Aorta (tissue), 5 donors: ENCODE results near the gene KLHL29. TPM values are rescaled to one million over a fixed set of nuclear protein-coding genes. Genes with fewer than 3 reads are reported as not detected.
A peak's percentile ranks its signal among the peaks of the same experiment; 100 is the strongest.

Source experiments
- ATAC-seq: fragments of 200-7000 bp; cut with Tn5 transposase; one replicate; pipeline ENCODE4 v1.9.1; 2022; ENCODE audit warnings: moderate library complexity; ENCODE audit not compliant: low FRiP score
- DNase-seq, 2 donors: peaks; one replicate each; pipeline ENCODE4 v3.0.0-alpha.2; 2020
- H3K27ac ChIP-seq, 2 donors: one replicate each; pipeline ENCODE4 v1.5.1; 2013; ENCODE audit warnings: low read length in 2 of 2, mild to moderate bottlenecking in 2 of 2, moderate library complexity in 2 of 2, control low read depth in 1 of 2, inconsistent platforms in 1 of 2, low read depth in 1 of 2
- H3K27me3 ChIP-seq, 2 donors: one replicate each; pipeline ENCODE4 v1.6.1; 2013; ENCODE audit warnings: control low read depth in 1 of 2, low read length in 1 of 2, mild to moderate bottlenecking in 1 of 2, moderate library complexity in 1 of 2; ENCODE audit not compliant: insufficient read depth in 2 of 2, control insufficient read depth in 1 of 2
- H3K36me3 ChIP-seq, 2 donors: one replicate each; pipeline ENCODE4 v1.6.1; 2013; ENCODE audit warnings: control low read depth in 1 of 2, low read length in 1 of 2, mild to moderate bottlenecking in 1 of 2; ENCODE audit not compliant: insufficient read depth in 2 of 2, control insufficient read depth in 1 of 2
- H3K4me1 ChIP-seq, 2 donors: one replicate each; pipeline ENCODE4 v1.6.1; 2013; ENCODE audit warnings: low read length in 2 of 2, control low read depth in 1 of 2, mild to moderate bottlenecking in 1 of 2, moderate library complexity in 1 of 2; ENCODE audit not compliant: insufficient read depth in 2 of 2, control insufficient read depth in 1 of 2
- H3K4me3 ChIP-seq, 2 donors: one replicate each; pipeline ENCODE4 v1.5.1; 2013; ENCODE audit warnings: low read length in 2 of 2, control low read depth in 1 of 2, mild to moderate bottlenecking in 1 of 2
- H3K9me3 ChIP-seq: one replicate; pipeline ENCODE4 v1.6.1; 2013; ENCODE audit warnings: mild to moderate bottlenecking, low read length; ENCODE audit not compliant: control insufficient read depth
- WGBS, 2 donors: extraction: QIAGEN DNeasy Blood & Tissue Kit; methylation state at CpG; one replicate each; pipeline ENCODE4 v1.1.7; 2013; 5-methylcytosine and 5-hydroxymethylcytosine counted together
- intact Hi-C, 2 donors: fragments of 100-400 bp; cut with DNase I; formaldehyde crosslinking; loops; one replicate each; pipeline versions ENCODE4 v1.14.2 to v1.15.0; 2022
- polyA plus RNA-seq, 2 donors: library from polyadenylated mRNA; stranded (reverse); fragments of 200-250 nt; gene quantifications; one replicate each; pipeline ENCODE4 v1.2.3, GENCODE V29; 2013
- total RNA-seq, 2 donors: library from RNA; stranded (reverse); fragmentation: NEBNext Ultra II Directional; extraction: Animal tissue kit (Norgen Biotek cat#: 25700); gene quantifications; one replicate each; pipeline ENCODE4 v1.2.1, GENCODE V29; 2021
- donor health status: healthy with polysubstance abuse.
- donor health status: Bipolar disorder and iron deficiency.
- donor health status: DM: no; HTN: no; CAD: no.
- donor health status: DM: no; HTN: no; CAD: no.
- donor health status: DM: yes; HTN: yes; CAD: no.

KLHL29 gene
- total and polyA plus RNA-seq, 4 donors: 0.75 to 13.4 (median 8.1) TPM

- no peaks in the 10 kb centered on the region for H3K36me3 ChIP-seq
- H3K27me3 ChIP-seq: no peaks in the 10 kb centered on the region
- no peaks in the 10 kb centered on the region for H3K9me3 ChIP-seq
- no peak overlapping the region for H3K4me3 ChIP-seq
- peak; percentile 27 for ATAC-seq
- WGBS, 2 donors: 73 to 74% methylated on average over 11 of the region's 11 CpGs
- no peaks in the 10 kb centered on the region for H3K4me1 ChIP-seq
- intact Hi-C loops: no loop called here
- H3K27ac ChIP-seq: no peak overlapping the region
- DNase-seq: peak in 1 of 2 donors; percentile 79
Measured at GRCh38 chr2:23636426-23636825, 251.4 kb downstream of the KLHL29 start.

GRCh38 chr2:23637011-23637778, 252.2 kb downstream of the KLHL29 start:
- DNase-seq: peak in 1 of 2 donors; percentile 66
- Histone ChIP-seq H3K4me1 (no peaks in the 10 kb centered on the region), H3K4me3 (no peak overlapping the region), H3K9me3 (no peaks in the 10 kb centered on the region), H3K36me3 (no peaks in the 10 kb centered on the region), H3K27me3 (no peaks in the 10 kb centered on the region), H3K27ac (peak overlapping the region in 1 of 2 donors; percentile 12)
- WGBS, 2 donors: 53 to 59% methylated on average over 14 of the region's 14 CpGs
- intact Hi-C loops: no loop called here
- ATAC-seq: peak; percentile 49

- no peaks in the 10 kb centered on the region for H3K9me3 ChIP-seq
- no peak for DNase-seq
- WGBS, 2 donors: 93 to 98% methylated on average over 6 of the region's 6 CpGs
- H3K27ac ChIP-seq: no peak overlapping the region
- H3K4me1 ChIP-seq: no peaks in the 10 kb centered on the region
- no peaks in the 10 kb centered on the region for H3K27me3 ChIP-seq
- H3K36me3 ChIP-seq: no peaks in the 10 kb centered on the region
- no peak for ATAC-seq
- no peak overlapping the region for H3K4me3 ChIP-seq
- intact Hi-C loops: no loop called here
Measured at GRCh38 chr2:23639406-23639982, 254.5 kb downstream of the KLHL29 start.

GRCh38 chr2:23640711-23641110, 255.7 kb downstream of the KLHL29 start:
- no peaks in the 10 kb centered on the region for H3K4me1 ChIP-seq
- WGBS, 2 donors: 96 to 98% methylated on average over 9 of the region's 9 CpGs
- no peaks in the 10 kb centered on the region for H3K27me3 ChIP-seq
- no peaks in the 10 kb centered on the region for H3K9me3 ChIP-seq
- ATAC-seq: no peak
- intact Hi-C loops: no loop called here
- no peaks in the 10 kb centered on the region for H3K36me3 ChIP-seq
- no peak for DNase-seq
- no peak overlapping the region for H3K27ac ChIP-seq
- H3K4me3 ChIP-seq: no peak overlapping the region

GRCh38 chr2:23642516-23642915, 257.5 kb downstream of the KLHL29 start:
- no peaks in the 10 kb centered on the region for H3K4me1 ChIP-seq
- no peaks in the 10 kb centered on the region for H3K36me3 ChIP-seq
- no peaks in the 10 kb centered on the region for H3K27me3 ChIP-seq
- no peaks in the 10 kb centered on the region for H3K9me3 ChIP-seq
- no peak for DNase-seq
- no peak overlapping the region for H3K27ac ChIP-seq
- intact Hi-C loops: no loop called here
- no peak overlapping the region for H3K4me3 ChIP-seq
- ATAC-seq: no peak
- 98% methylated on average over 22 to 24 of the region's 24 CpGs for WGBS, 2 donors

- no peak overlapping the region for H3K27ac ChIP-seq
- no peaks in the 10 kb centered on the region for H3K9me3 ChIP-seq
- H3K4me1 ChIP-seq: no peaks in the 10 kb centered on the region
- no peaks in the 10 kb centered on the region for H3K36me3 ChIP-seq
- H3K4me3 ChIP-seq: no peak overlapping the region
- 92 to 93% methylated on average over 10 of the region's 10 CpGs for WGBS, 2 donors
- ATAC-seq: no peak
- no peaks in the 10 kb centered on the region for H3K27me3 ChIP-seq
- DNase-seq: no peak
- intact Hi-C loops: no loop called here
Measured at GRCh38 chr2:23645230-23645808, 260.3 kb downstream of the KLHL29 start.

- intact Hi-C loops: no loop called here
- 86 to 90% methylated on average over 13 of the region's 13 CpGs for WGBS, 2 donors
- H3K4me1 ChIP-seq: no peaks in the 10 kb centered on the region
- H3K27ac ChIP-seq: no peak overlapping the region
- DNase-seq: no peak
- no peaks in the 10 kb centered on the region for H3K9me3 ChIP-seq
- H3K4me3 ChIP-seq: no peak overlapping the region
- ATAC-seq: no peak
- H3K36me3 ChIP-seq: no peaks in the 10 kb centered on the region
- no peaks in the 10 kb centered on the region for H3K27me3 ChIP-seq
Measured at GRCh38 chr2:23647563-23647962, 262.6 kb downstream of the KLHL29 start.

- Histone ChIP-seq H3K4me1 (no peaks in the 10 kb centered on the region), H3K4me3 (no peak overlapping the region), H3K27me3 (no peaks in the 10 kb centered on the region), H3K36me3 (no peaks in the 10 kb centered on the region), H3K27ac (no peak overlapping the region), H3K9me3 (no peaks in the 10 kb centered on the region)
- DNase-seq (no peak), ATAC-seq (no peak)
- 76 to 82% methylated on average over 10 of the region's 10 CpGs for WGBS, 2 donors
- intact Hi-C loops: no loop called here
Measured at GRCh38 chr2:23649303-23649702, 264.3 kb downstream of the KLHL29 start.

GRCh38 chr2:23649819-23650218, 264.8 kb downstream of the KLHL29 start:
- intact Hi-C loops: no loop called here
- ATAC-seq: no peak
- Histone ChIP-seq H3K4me1 (no peaks in the 10 kb centered on the region), H3K4me3 (no peak overlapping the region), H3K27me3 (no peaks in the 10 kb centered on the region), H3K27ac (no peak overlapping the region), H3K9me3 (no peaks in the 10 kb centered on the region), H3K36me3 (no peaks in the 10 kb centered on the region)
- no peak for DNase-seq
- WGBS, 2 donors: 53% methylated on average over 7 of the region's 7 CpGs
